ENCODE data around the gene DPP6. TPM values are rescaled to one million over a fixed set of nuclear protein-coding genes. Genes with fewer than 3 reads are reported as not detected.

Gene DPP6
- total RNA-seq, 1 experiment from 2014 or later: 7.9 TPM

DNA sequence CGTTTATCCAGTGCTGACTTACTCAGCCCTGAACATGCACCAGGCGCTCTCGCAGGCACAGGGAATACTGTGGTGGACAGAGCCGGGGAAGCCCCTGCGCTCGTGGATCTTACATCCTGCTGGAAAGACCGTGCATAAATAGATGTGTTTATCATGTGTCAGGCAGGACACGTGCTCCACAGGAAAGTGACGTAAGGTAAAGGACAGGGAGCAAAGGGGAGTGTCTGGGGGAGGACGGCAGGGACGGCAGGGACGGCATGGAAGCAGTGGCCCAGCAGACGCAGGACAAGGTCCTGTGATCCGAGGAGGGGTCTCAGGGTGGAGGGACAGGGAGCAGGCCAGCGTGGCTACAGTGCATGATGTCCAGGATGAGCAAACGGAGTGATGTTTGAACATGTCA lies 540.2 kb downstream of the DPP6 start:
- in situ Hi-C loops (cut with HindIII; ENCODE audit: low sequenced_read_pairs): no loop called here
- no peak for DNase-seq (ENCODE audit: low spot score)

DNA sequence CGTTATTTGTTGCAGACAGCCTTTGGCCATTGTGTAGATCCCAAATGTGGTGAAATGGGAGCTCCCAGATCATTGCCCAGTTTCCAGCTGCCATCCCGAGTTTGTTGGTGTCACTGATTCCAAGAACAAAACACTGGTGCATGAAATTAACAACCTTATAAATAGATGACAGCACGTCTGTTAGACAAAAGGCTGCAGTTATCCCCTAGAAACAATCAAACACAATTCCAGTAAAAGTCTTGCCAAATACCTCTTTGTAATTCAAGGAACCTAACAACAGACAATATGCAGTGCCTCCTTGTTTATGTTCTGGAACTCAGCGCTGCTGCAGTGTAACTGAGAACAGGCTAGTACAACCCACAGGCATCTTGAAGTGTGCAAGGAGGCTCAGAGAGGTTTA lies 546.2 kb downstream of the DPP6 start:
- in situ Hi-C loops (cut with HindIII; ENCODE audit: low sequenced_read_pairs): no loop called here
- DNase-seq (ENCODE audit: low spot score): no peak

DNA sequence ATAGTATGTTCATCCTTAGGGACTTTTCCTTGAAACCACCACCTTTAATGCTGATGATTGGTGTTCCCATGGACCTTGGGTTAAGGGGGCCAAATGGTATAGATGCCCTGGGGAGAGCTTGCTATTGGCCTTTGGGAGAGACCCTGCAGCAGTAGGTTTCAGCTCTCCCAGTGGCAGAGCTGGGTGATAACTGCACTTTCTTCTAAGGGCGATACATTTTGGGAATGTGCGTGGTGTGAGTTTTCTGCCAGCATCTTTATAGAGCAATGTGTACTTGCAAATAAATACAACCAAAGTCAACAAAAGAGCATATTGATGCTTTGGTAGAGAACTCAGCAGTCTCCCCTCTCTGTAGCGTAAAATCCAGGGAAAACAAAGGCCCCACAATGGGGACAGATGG lies 546.7 kb downstream of the DPP6 start:
- DNase-seq (ENCODE audit: low spot score): no peak
- in situ Hi-C loops (cut with HindIII; ENCODE audit: low sequenced_read_pairs): no loop called here

DNA sequence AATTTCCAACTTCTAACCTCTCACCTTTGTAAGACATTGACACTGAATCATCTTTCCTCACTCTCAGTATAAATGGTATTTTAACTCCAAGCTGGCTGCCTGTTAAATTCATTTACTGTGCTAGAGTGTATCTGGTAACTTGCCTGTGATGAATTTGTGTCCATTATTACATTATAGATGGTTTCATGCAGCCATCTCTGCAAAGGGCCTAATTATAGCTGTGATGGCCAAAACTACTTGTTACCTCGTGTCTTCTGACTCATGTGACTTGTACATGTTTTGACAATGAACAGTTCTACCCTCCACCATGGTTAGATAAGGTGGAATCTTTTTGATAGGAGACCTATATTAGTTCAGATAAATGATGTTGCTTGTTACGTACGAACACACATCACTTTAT lies 558.7 kb downstream of the DPP6 start:
- DNase-seq (ENCODE audit: low spot score): no peak
- in situ Hi-C loops (cut with HindIII; ENCODE audit: low sequenced_read_pairs): no loop called here

DNA sequence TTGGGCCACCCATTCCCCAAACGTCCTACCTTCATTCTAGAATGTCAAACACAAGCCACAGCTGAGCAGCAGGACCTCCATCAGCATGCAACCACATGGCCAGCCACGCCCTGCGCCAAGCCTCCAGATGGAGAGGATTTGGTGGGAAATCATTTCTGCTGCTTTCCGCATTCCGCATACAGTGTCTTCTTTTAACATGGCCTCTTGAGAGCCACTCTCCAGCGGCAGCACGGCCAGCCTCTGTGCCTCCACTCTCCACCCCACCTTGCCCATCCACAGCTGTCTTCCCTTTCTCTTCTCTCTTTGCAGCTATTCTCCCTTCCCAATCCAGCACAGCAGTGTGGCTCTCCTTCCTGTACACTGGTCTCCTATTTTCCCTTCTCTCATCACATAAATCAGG lies 561.6 kb downstream of the DPP6 start:
- no peak for DNase-seq (ENCODE audit: low spot score)
- in situ Hi-C loops (cut with HindIII; ENCODE audit: low sequenced_read_pairs): no loop called here

DNA sequence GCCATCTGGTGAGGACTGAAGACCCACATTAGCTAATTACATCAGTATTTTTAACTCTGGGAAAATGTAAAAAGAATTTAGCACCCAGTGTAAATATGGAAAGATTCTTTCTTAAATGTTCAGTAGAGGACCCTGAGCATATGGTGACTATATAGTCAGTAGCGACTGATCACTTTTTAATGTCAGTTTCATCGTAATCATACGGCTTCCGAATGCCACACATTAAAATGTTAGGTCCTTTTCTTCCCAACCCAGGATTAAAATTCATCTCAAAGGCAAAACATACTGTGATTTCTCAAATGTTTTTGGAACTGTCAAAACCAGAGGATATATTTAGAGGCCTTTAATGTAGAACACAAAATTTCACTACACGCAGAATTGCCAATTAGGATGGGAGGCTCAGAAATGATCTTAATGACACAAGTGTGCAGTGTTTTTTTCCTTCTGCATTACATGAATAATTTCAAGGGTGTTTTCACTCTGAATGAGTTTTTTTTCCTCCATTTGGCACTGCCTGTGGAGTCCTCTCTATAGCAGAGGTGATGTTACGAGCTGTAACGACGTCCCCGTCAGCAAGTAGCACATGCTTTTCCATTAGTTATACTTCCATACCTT lies 568.0 kb downstream of the DPP6 start:
- in situ Hi-C loops (cut with HindIII; ENCODE audit: low sequenced_read_pairs): no loop called here

DNA sequence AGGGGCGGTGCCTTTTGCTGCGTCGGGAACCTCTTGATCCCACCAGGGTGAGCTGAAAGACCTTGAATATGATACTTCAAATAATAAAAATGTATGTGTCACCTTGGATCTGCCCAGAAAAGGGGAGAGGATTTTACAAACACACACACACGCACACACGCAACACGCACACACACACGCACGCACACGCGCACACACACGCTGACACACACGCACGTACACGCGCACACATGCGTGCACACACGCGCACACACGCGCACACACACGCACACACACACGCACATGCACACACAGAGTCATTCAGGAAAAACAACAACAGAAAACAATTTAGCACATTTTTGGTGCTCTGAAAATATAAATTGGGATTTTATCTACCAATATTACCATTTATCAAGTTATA lies 571.2 kb downstream of the DPP6 start:
- DNase-seq (ENCODE audit: low spot score): no peak
- in situ Hi-C loops (cut with HindIII; ENCODE audit: low sequenced_read_pairs): no loop called here

More for the DNA sequence above, 568.0 kb downstream of the DPP6 start:
- DNase-seq (ENCODE audit: low spot score): no peak

DNA sequence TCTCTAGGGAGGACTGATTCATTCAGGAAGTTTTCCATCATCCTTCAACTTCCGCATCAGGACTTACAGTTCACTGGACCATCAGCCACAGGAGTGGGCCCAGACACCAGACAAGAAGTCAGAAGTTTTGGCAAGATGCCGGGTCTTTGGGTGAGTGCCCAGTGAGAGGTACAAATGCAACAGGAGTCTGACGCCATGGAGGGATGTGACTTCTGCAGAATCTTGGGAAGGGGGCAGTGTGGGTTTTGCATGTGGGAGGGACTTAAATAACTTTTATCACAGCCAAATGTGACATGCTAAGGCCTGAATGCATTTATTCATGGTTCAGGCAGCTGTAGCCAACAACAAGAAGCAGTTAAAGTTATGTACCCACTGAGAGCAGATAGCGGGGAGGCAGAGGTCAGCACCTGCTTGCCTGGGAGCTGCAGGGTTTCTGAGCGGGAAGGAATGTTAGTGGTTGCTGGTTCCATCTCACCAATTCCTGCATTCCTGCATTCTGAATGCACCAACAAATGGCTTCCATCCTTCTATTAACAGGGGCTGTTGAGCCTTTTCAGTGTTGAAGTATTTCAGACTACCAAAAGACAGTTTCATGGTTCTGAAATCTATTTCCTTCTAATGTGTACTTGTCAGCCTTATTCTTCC lies 575.6 kb downstream of the DPP6 start:
- in situ Hi-C loops (cut with HindIII; ENCODE audit: low sequenced_read_pairs): no loop called here
- DNase-seq (ENCODE audit: low spot score): peak; percentile 42

DNA sequence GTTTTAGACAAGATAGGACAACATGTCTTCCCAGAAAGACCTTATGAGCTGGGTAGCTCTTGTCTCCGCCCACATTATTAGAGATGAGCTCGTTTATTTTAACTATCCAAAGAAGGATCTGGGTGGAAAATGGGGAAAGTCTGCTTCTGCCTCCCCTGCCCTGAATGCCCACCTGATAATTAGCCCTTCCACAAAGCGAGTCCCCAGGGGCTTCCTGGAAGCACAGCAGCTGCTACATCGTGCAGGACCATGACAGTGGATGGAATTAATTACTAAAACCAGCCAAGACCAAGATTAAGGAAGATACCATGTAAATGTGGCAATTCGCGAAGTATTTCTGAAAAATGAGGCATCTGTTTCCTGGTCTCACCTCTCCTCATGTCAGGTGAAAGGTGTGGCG lies 576.4 kb downstream of the DPP6 start:
- no peak for DNase-seq (ENCODE audit: low spot score)
- in situ Hi-C loops (cut with HindIII; ENCODE audit: low sequenced_read_pairs): no loop called here

DNA sequence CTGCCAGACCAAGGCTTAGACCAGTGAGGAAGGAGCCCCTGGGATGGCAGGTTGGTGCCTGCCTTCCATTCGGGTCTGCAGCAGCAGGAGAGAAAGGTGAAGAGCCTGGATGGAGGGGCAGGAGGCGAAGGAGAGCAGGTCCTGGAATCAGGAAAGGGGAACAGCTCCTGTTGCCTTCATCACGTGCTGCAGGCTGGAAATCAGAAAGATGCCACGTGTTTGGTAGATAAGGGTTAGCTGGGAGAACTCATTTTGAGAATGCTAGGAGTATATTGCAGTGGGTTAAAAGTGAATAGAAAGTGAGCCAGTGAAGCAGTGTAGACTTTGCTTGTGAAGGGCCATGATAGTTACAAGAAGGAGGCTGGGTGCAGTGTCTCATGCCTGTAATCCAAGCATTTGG lies 579.0 kb downstream of the DPP6 start:
- DNase-seq (ENCODE audit: low spot score): no peak
- in situ Hi-C loops (cut with HindIII; ENCODE audit: low sequenced_read_pairs): no loop called here

DNA sequence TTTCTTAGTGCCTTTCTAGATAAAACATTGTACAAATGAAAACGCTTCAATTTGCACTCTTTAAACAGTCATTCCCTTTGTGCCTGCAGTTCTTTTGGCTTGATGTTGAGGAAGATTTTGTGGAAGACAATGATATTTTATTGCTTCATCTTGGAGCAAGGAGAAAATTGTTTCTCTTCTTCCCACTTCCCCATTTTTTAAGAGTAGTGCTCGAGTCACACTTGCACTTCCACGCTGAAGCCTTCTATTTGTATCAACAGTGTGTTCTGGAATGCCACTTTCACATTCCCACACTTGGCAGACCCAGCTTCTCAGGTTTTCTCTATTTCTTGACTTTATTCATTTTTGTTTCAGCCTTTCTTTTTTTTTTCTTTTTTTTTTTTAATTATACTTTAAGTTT lies 581.4 kb downstream of the DPP6 start:
- in situ Hi-C loops (cut with HindIII; ENCODE audit: low sequenced_read_pairs): no loop called here
- no peak for DNase-seq (ENCODE audit: low spot score)

DNA sequence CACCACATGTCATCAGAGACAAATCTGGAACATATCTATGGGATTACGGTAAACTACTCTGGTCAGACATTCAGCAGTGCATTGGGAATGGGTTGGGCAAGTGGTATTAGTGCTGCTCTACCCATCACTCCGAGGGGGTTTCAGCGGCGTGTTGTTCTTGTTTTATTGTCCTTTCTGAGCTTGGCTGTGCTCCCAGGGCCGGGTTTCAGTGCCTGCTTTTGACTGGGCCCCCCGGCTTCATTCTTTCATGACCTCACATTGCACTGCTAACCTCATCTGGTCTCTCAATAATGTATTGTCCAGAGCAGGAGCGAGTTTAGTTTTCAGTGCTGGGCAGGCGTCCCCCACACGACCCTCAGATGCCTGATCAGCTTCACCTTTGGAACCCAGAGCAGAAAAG lies 586.1 kb downstream of the DPP6 start:
- in situ Hi-C loops (cut with HindIII; ENCODE audit: low sequenced_read_pairs): no loop called here
- DNase-seq (ENCODE audit: low spot score): no peak

DNA sequence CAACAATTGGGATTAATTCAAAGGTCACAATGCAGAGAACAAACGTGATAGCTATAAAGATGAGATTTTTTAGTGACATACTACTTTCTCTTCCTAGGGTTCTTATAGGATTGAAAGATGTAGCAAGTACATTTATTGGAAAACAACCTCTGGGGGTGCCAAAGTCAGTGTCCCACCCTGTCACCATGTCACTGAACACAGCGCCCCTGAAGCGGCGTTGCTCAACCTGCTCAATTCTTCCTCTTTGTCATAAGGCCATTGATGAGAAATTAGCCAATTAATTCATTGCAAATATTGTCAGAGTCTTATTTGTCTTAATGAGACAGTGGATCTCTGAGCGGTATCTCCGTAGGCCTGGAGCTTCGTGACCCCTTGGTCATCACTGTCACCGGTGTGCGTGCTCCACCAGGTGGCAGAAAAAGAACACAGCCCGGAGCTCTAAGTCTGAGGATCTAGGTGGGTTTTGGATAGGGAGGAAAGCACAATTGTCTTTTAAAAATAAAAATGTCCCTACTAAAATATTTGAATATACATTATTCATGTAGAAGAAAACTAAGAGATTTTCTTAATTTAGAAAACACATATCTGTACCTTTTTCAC lies 588.2 kb downstream of the DPP6 start:
- in situ Hi-C loops (cut with HindIII; ENCODE audit: low sequenced_read_pairs): no loop called here
- DNase-seq (ENCODE audit: low spot score): peak; percentile 63

DNA sequence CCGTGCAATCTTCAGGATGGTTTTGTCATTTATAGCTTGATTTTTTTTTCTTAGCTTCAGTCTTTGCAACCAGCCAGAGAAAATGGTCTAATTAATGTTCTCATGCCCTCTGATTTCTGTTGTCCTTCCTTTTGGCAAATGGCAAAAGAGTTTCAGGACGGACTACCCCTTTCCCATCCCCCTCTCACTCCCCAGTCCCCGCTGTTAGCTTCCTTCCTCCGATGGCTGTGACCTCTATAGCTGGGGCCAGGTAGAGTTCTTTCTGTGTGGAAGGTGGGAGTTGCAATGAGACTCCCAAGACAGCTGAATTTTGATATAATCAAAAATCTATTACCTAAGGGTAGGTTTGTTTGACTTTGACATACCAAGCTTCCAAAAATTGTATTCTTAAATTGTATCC lies 588.7 kb downstream of the DPP6 start:
- in situ Hi-C loops (cut with HindIII; ENCODE audit: low sequenced_read_pairs): no loop called here
- DNase-seq (ENCODE audit: low spot score): no peak

DNA sequence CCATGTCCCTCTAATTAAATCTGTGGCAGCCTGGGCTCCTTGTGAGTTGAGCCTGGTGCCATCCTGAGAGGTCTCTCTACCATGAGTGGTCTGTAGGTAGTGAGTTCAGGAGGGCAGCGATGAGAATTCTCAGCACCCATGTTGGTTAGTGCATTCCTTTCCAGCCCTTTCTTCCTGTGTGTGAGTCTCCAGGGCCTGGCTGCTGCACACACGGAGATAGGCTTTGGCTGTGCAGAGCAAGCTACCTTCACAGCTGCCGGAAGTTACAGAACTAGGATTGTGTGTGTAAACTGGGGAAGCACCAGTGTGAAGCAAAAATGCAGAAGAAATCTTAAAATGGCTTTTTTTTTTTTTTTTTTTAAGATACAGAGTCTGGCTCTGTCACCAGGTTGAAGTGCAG lies 592.2 kb downstream of the DPP6 start:
- in situ Hi-C loops (cut with HindIII; ENCODE audit: low sequenced_read_pairs): no loop called here
- DNase-seq (ENCODE audit: low spot score): no peak

DNA sequence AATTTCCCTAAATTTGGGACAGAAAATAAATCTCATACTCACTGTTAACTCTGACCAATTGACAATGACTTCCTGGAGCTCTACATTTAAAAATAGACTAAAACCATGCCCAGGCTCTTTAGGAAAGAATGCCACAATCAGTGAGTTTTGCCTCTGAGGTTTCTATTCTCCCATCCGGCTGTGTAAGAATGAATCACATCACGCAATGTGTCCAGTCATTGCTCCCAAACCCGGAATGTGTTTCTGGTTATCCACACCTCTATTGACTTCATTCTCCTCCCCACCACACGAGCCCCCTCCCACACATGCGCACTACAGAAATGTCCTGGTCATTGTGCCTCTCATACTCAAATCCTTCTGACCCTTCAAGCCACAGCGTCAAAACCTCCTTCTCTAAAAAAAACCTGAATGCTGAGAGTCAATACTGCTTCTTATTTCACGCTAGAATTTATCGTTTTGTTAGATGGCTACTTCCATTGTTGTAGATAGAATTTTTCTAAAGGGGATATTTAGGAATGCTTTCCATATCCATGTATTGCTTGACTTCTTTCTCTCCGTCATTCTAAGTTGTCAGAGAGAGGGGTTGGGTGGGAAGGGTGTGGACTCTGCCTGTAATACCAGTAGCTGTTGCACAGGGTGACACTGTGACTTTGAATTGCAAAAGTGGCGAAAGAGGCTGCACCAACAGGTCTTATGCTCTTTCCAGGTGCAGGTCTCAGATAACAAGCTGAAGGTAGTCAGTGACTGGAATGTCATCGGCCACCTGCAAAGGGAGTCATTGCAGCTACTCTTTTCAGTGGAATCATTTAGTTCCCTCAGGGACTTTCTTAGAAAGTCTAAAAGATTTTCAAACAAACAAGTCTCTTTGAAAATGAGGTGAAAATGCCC lies 594.2 kb downstream of the DPP6 start:
- no peak for DNase-seq (ENCODE audit: low spot score)
- in situ Hi-C loops (cut with HindIII; ENCODE audit: low sequenced_read_pairs): no loop called here

DNA sequence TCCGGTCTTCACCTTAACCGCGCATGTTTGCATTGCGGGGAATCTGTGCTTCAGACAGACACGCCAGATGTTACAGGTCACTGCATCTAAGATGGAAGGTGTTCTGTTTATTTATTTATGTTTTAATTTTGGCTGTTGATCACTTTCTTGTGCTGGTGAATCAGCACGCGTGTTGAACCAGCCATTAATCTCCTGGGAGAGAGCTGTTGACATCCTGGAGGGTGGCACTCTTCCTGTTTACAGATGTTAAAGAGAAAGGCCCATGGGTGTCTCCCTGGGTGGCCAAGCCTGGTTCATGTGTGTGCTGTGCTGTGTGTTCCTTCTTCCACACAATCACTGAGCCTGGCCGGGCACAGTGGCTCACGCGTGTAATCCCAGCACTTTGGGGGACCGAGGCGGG lies 595.4 kb downstream of the DPP6 start:
- no peak for DNase-seq (ENCODE audit: low spot score)
- in situ Hi-C loops (cut with HindIII; ENCODE audit: low sequenced_read_pairs): no loop called here

DNA sequence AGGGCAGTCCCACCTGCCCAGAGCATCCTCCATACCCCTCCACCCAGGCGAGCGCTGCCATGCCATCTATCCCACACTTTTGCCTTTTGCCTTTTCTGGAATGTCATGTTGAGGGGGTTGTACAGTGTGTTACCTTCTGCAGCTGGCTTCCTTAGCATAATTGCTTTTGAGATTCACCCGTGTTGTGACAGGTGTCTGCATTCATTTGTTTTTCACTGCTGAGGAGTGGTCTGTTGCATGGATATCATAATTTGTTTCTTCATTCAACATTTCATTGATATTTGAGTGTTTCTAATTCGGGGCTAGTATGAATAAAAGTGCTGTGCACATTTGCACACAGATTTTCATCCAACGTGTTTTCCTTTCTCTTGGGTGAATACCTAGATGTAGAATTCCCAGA lies 596.8 kb downstream of the DPP6 start:
- in situ Hi-C loops (cut with HindIII; ENCODE audit: low sequenced_read_pairs): no loop called here
- DNase-seq (ENCODE audit: low spot score): no peak

DNA sequence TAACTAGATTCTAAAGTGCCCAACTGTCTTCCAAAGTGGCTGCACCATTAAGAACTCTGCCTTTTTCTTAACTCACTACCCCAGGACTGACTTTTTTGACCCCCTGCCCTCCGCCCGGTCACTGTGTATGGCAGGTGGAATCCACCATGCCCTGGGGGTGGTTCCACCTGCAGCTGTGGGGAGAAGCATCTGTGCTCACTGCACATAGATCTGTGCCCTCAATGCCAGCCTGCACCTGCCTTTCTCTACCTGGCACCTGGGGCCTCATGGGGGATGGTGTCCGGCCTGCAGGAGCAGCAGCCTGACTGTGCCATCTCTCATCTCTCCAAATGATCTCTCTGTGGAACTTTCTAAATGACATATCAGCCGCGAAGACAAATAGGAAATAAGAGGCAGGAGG lies 597.2 kb downstream of the DPP6 start:
- DNase-seq (ENCODE audit: low spot score): no peak
- in situ Hi-C loops (cut with HindIII; ENCODE audit: low sequenced_read_pairs): no loop called here

DNA sequence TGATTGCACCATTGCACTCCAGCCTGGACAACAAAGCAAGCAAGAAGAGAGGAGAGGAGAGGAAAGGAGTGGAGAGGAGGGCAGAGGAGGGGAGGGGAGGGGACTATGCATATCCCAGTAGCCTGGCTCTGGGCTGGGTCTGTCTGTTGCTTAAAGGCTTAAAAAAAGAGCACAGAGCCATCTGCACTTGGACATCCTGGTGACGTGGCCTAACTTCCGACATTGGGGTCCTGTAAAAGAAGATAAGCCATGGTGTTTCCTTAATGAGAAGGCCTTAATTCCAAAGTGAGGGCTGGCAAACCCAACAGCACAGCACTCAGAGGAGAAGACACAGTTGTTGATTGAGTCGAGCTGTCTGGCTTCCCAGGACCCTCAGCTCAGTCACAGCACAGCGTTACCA lies 598.1 kb downstream of the DPP6 start:
- in situ Hi-C loops (cut with HindIII; ENCODE audit: low sequenced_read_pairs): no loop called here
- no peak for DNase-seq (ENCODE audit: low spot score)
